ENCODE results near the gene IL33. TPM values are rescaled to one million over a fixed set of nuclear protein-coding genes. Genes with fewer than 3 reads are reported as not detected.

The IL33 gene
- total and polyA plus RNA-seq, 2 of the 8 experiments (the other 6 are each of a cell fraction or from before 2014, with no cell fraction given) = not detected

DNA sequence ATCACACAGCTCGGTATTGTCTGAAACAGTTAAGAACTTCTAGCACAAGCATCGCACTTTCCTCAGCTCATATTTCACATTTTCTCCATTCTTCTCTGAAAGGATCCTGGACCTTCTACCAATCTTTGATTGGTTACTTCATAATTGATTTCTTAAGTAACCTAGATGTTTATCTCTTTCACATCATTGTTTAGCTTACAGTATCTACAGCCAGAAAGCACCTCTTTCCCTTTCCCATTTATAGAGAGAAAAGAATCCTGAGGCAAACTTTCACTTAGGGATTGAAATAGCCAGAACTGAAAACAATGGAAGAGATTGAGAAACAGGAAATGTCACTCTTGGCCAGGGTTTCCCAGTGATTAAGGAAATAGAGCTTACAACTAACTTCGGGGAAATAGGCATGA, 2.5 kb downstream of the IL33 start:
- ChIA-PET CTCF (ENCODE audit: partially characterized antibody) (interaction anchor here (0.6 to 3.7 kb wide), 3 partner anchors 20 to 1923 kb away, joined by 3 to 15 read pairs (median 3); no protein-coding TSS in a partner anchor), POLR2A (ENCODE audit: partially characterized antibody) (no interaction called here)
- 84% methylated on average over 3 of the region's 3 CpGs; no CpG with 5 or more reads in 1 of the 2 experiments for WGBS, 2 experiments (ENCODE audit: extremely low coverage in 1 of 2, insufficient coverage in 1 of 2, insufficient read length in 1 of 2, insufficient replicate concordance in 2 of 2, low coverage in 1 of 2, low lambda C conversion rate in 2 of 2, missing lambda C conversion rate in 1 of 2)
- H3K18ac ChIP-seq (ENCODE audit: extremely low read depth, low read length) = no peak overlapping the region
- H2BK15ac ChIP-seq (ENCODE audit: low read length) = no peak overlapping the region
- H3K79me2 ChIP-seq (ENCODE audit: control insufficient read depth in 1 of 2, insufficient read depth in 2 of 2, low read length in 2 of 2) = no peaks in the 10 kb centered on the region
- no peak overlapping the region for H3K4ac ChIP-seq (replicated peaks; ENCODE audit: insufficient read length, low read depth, low read length)
- H2BK5ac ChIP-seq (ENCODE audit: low read depth, low read length) = no peak overlapping the region
- no peak overlapping the region for H3K23ac ChIP-seq (ENCODE audit: insufficient read length)
- H3K27me3 ChIP-seq (replicated peaks in 1 of 4; ENCODE audit: control insufficient read depth in 3 of 4, extremely low read depth in 1 of 4, insufficient read depth in 3 of 4, low read length in 3 of 4) = no peaks in the 10 kb centered on the region
- no peak overlapping the region for H3K56ac ChIP-seq (replicated peaks; ENCODE audit: insufficient read length, low read depth, low read length)
- H2BK20ac ChIP-seq (ENCODE audit: low read length) = no peak overlapping the region
- H4K91ac ChIP-seq (replicated peaks; ENCODE audit: insufficient read length, low read length) = no peak overlapping the region
- H4K8ac ChIP-seq (ENCODE audit: extremely low read depth, insufficient read depth, low read length) = no peak overlapping the region
- H3K27ac ChIP-seq (ENCODE audit: low read depth, low read length) = no peak overlapping the region
- no peaks in the 10 kb centered on the region for H3K79me1 ChIP-seq (ENCODE audit: low read depth, low read length)
- H4K5ac ChIP-seq (ENCODE audit: insufficient read length, low read depth, low read length) = no peak overlapping the region
- H3K9me3 ChIP-seq (ENCODE audit: insufficient read depth in 2 of 2, low read depth in 1 of 2, low read length in 1 of 2) = no peaks in the 10 kb centered on the region
- H3K4me2 ChIP-seq (ENCODE audit: insufficient read depth in 1 of 2, low read depth in 2 of 2, low read length in 2 of 2) = no peak overlapping the region
- H3K4me1 ChIP-seq (replicated peaks in 1 of 4; ENCODE audit: control insufficient read depth in 3 of 4, insufficient read depth in 4 of 4, low read length in 3 of 4) = no peaks in the 10 kb centered on the region
- H3K14ac ChIP-seq (ENCODE audit: insufficient read length) = no peak overlapping the region
- no peak overlapping the region for H3K9ac ChIP-seq (replicated peaks in 1 of 4; ENCODE audit: extremely low read depth in 1 of 4, low read depth in 3 of 4, low read length in 3 of 4)
- no peak overlapping the region for H2BK12ac ChIP-seq (ENCODE audit: low read depth, low read length)
- no peaks in the 10 kb centered on the region for H3K36me3 ChIP-seq (ENCODE audit: control insufficient read depth in 2 of 4, insufficient read depth in 4 of 4, low read length in 3 of 4)
- H4K20me1 ChIP-seq (replicated peaks in 1 of 2; ENCODE audit: control insufficient read depth in 1 of 2, insufficient read depth in 2 of 2, low read length in 2 of 2) = no peaks in the 10 kb centered on the region
- no peak overlapping the region for H2AK5ac ChIP-seq (ENCODE audit: low read depth, low read length)
- no peak for TF ChIP-seq SIN3A (conservative IDR thresholded peaks at IDR 0.05 in 1 of 2, IDR thresholded peaks at IDR 0.05 in 1 of 2; ENCODE audit: low read depth in 1 of 2, low read length in 2 of 2)
- TF ChIP-seq GABPA (IDR thresholded peaks at IDR 0.05; ENCODE audit: borderline replicate concordance, insufficient read depth, low read length) = no peak
- TF ChIP-seq FOSL1 (IDR thresholded peaks at IDR 0.05; ENCODE audit: insufficient read depth, low read depth, low read length) = no peak
- TF ChIP-seq BRCA1 (IDR thresholded peaks at IDR 0.05; ENCODE audit: low read depth, low read length) = no peak
- no peak for DNase-seq (ENCODE audit: low read depth in 1 of 2, low spot score in 2 of 2)
- no peak for FAIRE-seq
- H3K23me2 ChIP-seq (ENCODE audit: low read depth, low read length) = no peaks in the 10 kb centered on the region
- H2AFZ ChIP-seq (ENCODE audit: low read length) = peak overlapping the region; percentile 69; the same call in 1 of the 2 replicates
- no peak overlapping the region for H3K4me3 ChIP-seq (ENCODE audit: extremely low read depth in 1 of 4, insufficient read depth in 2 of 4, low read depth in 3 of 4, low read length in 4 of 4)
- H2BK120ac ChIP-seq (replicated peaks; ENCODE audit: low read depth, low read length) = no peak overlapping the region
